Epithelial cell of umbilical artery (primary cell): Measurements from ENCODE around the gene GIMD1. TPM values are rescaled to one million over a fixed set of nuclear protein-coding genes. Genes with fewer than 3 reads are reported as not detected.

Source experiments
- total RNA-seq: library from RNA; depleted of rRNA; stranded (reverse); fragments of >200 nt; gene quantifications from 2 replicates; pipeline ENCODE4 v1.2.3, GENCODE V29; 2014

Gene GIMD1
- not detected in 2 replicates for total RNA-seq

GRCh38 chr4:106368678-106369077 lies at the start of gene GIMD1:
TSS of gene GIMD1 (minus strand) at chr4:106368778. CDS start at chr4:106367435, 1,343 bp downstream.

DNA sequence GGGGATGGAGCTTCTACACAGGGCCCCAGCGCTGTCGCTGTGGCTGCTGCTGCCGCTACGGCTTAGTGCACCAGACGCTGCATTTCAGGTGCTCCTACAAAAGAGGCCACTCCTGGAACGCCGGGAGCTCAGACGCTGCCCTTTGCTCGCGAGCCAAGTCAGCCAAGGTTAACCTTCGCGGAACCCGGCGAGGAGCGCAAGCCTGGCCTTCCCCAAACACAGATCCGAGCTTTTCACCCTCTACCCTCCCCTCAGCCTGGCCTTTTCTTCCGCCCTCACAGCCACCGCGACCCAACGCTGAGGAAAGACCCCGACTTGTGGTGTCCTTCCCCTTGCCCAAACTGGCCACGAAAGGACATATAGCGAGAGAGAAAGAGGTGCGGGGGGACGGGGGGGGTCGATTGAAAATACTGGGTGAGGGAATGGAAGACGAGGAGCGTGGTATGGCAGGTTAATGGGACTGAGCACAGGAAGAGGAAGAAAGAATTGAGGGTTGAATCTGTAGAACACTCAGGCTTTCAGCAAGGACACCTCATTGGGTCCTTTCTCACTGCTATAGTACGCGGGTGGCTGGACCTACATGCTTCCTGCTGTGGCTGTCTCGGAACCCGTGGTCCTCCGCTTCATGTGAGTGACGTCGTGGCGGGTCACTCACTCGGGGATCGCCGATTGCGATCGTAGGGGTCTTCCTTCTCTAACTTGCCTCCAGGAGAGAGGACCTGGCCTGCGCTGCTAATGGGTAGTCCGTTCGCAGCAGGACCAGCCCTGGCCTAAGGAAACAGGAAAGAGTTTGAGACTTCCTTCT lies 52.4 kb downstream of the GIMD1 start, which contains the start of the genes AIMP1 and TBCK:
AIMP1 (plus strand) TSS at position 583 of the 805 bp plus-strand sequence. CDS start 8,460 bp downstream, outside the sequence.
TBCK (minus strand) TSS at position 242 of the 805 bp plus-strand sequence. CDS start 7,249 bp downstream, outside the sequence.

Other genes starting within 250 kb of the GIMD1 start
- 17.2 and 37.4 TPM in 2 replicates for gene TBCK, start 52.6 kb downstream of the GIMD1 start, total RNA-seq
- gene AIMP1, start 52.2 kb downstream of the GIMD1 start, total RNA-seq = 32.8 and 33.1 TPM in 2 replicates